Colonic mucosa (tissue), 4 donors: Measurements from ENCODE around the gene ANK3. TPM values are rescaled to one million over a fixed set of nuclear protein-coding genes. Genes with fewer than 3 reads are reported as not detected.

ENCODE experiments used
- DNase-seq: peaks from one replicate; pipeline ENCODE4 v3.0.0-alpha.2; 2020
- H3K27ac ChIP-seq: fragments of 200-600 bp; one replicate; pipeline ENCODE4 v1.8.0; 2021
- H3K27me3 ChIP-seq: fragments of 200-600 bp; one replicate; pipeline ENCODE4 v1.8.0; 2021
- H3K36me3 ChIP-seq: fragments of 200-600 bp; one replicate; pipeline ENCODE4 v1.8.0; 2021
- H3K4me1 ChIP-seq: fragments of 200-600 bp; one replicate; pipeline ENCODE4 v1.8.0; 2021; ENCODE audit warnings: mild to moderate bottlenecking
- H3K4me3 ChIP-seq: fragments of 200-600 bp; one replicate; pipeline ENCODE4 v1.8.0; 2021
- H3K9ac ChIP-seq, 2 donors: one replicate each; pipeline ENCODE4 v1.7.0; 2013; ENCODE audit warnings: control low read depth in 2 of 2, low read depth in 2 of 2, low read length in 2 of 2
- H3K9me3 ChIP-seq: fragments of 200-600 bp; one replicate; pipeline ENCODE4 v1.8.0; 2021
- intact Hi-C: fragments of 100-400 bp; cut with DNase I; formaldehyde crosslinking; loops from one replicate; pipeline ENCODE4 v1.14.1; 2022
- total RNA-seq, 2 donors: library from RNA; stranded (reverse); fragmentation: NEBNext Ultra II Directional in 1 of 2; extraction: Animal tissue kit (Norgen Biotek cat#: 25700) in 1 of 2; gene quantifications; one replicate each; pipeline ENCODE4 v1.2.1, GENCODE V29; 2021
- TF ChIP-seq, protein P1 (sequence below): fragments of 200-600 bp; IDR thresholded peaks from one replicate; pipeline ENCODE4 v1.8.0; 2022; ENCODE audit warnings: antibody characterized with exemption, mild to moderate bottlenecking
- donor health status: healthy.
- donor health status: DM: no; HTN: no; CAD: no.
- donor health status: DM: no; HTN: no; CAD: no.

Gene ANK3
- total RNA-seq, 2 donors from 2014 or later = 34.6 to 82.8 TPM

GRCh38 chr10:60200682-60201053 lies 189.0 kb downstream of the ANK3 start:
- DNase-seq = no peak
- H3K27me3 ChIP-seq = no peaks in the 10 kb centered on the region
- H3K36me3 ChIP-seq = no peaks in the 10 kb centered on the region
- no peaks in the 10 kb centered on the region for H3K4me1 ChIP-seq
- TF ChIP-seq, protein P1, sequence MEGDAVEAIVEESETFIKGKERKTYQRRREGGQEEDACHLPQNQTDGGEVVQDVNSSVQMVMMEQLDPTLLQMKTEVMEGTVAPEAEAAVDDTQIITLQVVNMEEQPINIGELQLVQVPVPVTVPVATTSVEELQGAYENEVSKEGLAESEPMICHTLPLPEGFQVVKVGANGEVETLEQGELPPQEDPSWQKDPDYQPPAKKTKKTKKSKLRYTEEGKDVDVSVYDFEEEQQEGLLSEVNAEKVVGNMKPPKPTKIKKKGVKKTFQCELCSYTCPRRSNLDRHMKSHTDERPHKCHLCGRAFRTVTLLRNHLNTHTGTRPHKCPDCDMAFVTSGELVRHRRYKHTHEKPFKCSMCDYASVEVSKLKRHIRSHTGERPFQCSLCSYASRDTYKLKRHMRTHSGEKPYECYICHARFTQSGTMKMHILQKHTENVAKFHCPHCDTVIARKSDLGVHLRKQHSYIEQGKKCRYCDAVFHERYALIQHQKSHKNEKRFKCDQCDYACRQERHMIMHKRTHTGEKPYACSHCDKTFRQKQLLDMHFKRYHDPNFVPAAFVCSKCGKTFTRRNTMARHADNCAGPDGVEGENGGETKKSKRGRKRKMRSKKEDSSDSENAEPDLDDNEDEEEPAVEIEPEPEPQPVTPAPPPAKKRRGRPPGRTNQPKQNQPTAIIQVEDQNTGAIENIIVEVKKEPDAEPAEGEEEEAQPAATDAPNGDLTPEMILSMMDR = no peak
- no peak overlapping the region for H3K27ac ChIP-seq
- no peak overlapping the region for H3K4me3 ChIP-seq
- no peak overlapping the region for H3K9ac ChIP-seq
- H3K9me3 ChIP-seq = no peaks in the 10 kb centered on the region
- intact Hi-C loops = loop anchor here (10.0 kb wide), 1 partner anchor 234 kb away; no protein-coding TSS in a partner anchor

- no peaks in the 10 kb centered on the region for H3K4me1 ChIP-seq
- no peak for DNase-seq
- no peaks in the 10 kb centered on the region for H3K9me3 ChIP-seq
- intact Hi-C loops = loop anchor here (10.0 kb wide), 1 partner anchor 235 kb away; no protein-coding TSS in a partner anchor
- H3K27ac ChIP-seq = no peak overlapping the region
- H3K4me3 ChIP-seq = no peak overlapping the region
- H3K36me3 ChIP-seq = no peaks in the 10 kb centered on the region
- H3K27me3 ChIP-seq = no peaks in the 10 kb centered on the region
- TF ChIP-seq, protein P1 = no peak
- H3K9ac ChIP-seq = no peak overlapping the region
Observed at GRCh38 chr10:60200012-60200681, 189.5 kb downstream of the ANK3 start.

DNA sequence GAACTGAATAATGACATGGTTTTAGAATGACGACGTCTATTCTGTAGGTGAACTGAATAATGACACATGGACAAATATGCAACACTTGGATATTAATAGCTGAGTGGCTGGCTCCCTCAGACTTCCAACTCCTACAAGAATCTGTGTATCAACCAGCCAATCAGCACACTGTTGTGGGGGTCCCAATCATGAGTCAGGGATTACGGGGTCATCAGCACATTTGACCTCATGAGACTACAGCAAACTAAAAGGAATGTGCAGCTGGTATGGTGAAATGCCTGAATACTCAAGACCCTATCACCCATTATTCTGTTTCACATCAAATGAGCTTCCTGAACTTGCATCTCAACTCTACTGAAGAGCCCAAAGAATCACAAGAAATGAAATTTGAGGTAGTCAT lies 192.5 kb downstream of the ANK3 start:
- H3K4me1 ChIP-seq = no peaks in the 10 kb centered on the region
- no peaks in the 10 kb centered on the region for H3K36me3 ChIP-seq
- no peak overlapping the region for H3K4me3 ChIP-seq
- TF ChIP-seq, protein P1 = no peak
- no peak for DNase-seq
- H3K9me3 ChIP-seq = no peaks in the 10 kb centered on the region
- intact Hi-C loops = no loop called here
- H3K27ac ChIP-seq = no peak overlapping the region
- no peak overlapping the region for H3K9ac ChIP-seq
- no peaks in the 10 kb centered on the region for H3K27me3 ChIP-seq

GRCh38 chr10:60194421-60194820 lies 195.3 kb downstream of the ANK3 start:
- TF ChIP-seq, protein P1 = no peak
- no peak for DNase-seq
- no peaks in the 10 kb centered on the region for H3K9me3 ChIP-seq
- H3K27me3 ChIP-seq = no peaks in the 10 kb centered on the region
- H3K36me3 ChIP-seq = no peaks in the 10 kb centered on the region
- no peaks in the 10 kb centered on the region for H3K4me1 ChIP-seq
- no peak overlapping the region for H3K9ac ChIP-seq
- intact Hi-C loops = no loop called here
- H3K27ac ChIP-seq = no peak overlapping the region
- H3K4me3 ChIP-seq = no peak overlapping the region

DNA sequence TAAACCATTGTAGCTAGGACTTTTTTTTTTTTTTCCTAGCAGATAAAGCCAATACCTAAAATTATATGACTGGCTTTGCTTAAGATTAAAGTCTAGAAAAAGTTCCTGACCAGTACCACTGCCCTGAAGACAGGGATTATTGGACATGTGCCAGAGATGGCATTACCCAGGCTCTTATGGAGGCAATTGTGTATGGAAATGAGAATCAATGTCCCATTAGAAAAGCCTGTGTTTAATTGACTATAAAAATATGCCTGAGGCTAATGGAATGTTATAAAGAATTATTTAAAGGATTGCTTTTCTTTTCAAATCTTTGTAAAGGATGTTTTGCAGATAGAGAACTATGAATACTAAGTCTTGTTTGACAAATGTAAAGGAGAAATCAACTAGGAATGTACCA lies 196.7 kb downstream of the ANK3 start:
- H3K9ac ChIP-seq = no peak overlapping the region
- no peaks in the 10 kb centered on the region for H3K4me1 ChIP-seq
- TF ChIP-seq, protein P1 = no peak
- no peak overlapping the region for H3K4me3 ChIP-seq
- no peaks in the 10 kb centered on the region for H3K36me3 ChIP-seq
- H3K27me3 ChIP-seq = no peaks in the 10 kb centered on the region
- no peak for DNase-seq
- intact Hi-C loops = no loop called here
- H3K27ac ChIP-seq = no peak overlapping the region
- no peaks in the 10 kb centered on the region for H3K9me3 ChIP-seq
